Fibroblast of lung (primary cell): ENCODE data around the gene C1QTNF3.

ENCODE experiments used
- CTCF ChIP-seq, 2 donors: IDR thresholded peaks in 1 of 2; conservative IDR thresholded peaks in 1 of 2; 1 replicate in 1 of 2; 2 replicates in 1 of 2; pipeline ENCODE4 v1.5.1; 2011 to 2012; ENCODE audit warnings: low read length in 2 of 2, control low read depth in 1 of 2, inconsistent platforms in 1 of 2, low read depth in 1 of 2, mild to moderate bottlenecking in 1 of 2
- EZH2 ChIP-seq: IDR thresholded peaks from 2 replicates; pipeline ENCODE4 v1.5.1; 2012; ENCODE audit warnings: low read length, control low read depth, mild to moderate bottlenecking; ENCODE audit errors: missing control alignments

GRCh38 chr5:33981408-33982162, 61.4 kb downstream of the C1QTNF3 start:
- TF ChIP-seq CTCF (conservative IDR thresholded peaks at IDR 0.05 in 1 of 2, IDR thresholded peaks at IDR 0.05 in 1 of 2; ENCODE audit: low read depth in 1 of 2, low read length in 2 of 2) (no peak), EZH2 (no peak)
